GM19193 (cell line): ENCODE data around the gene SLMAP.

Source experiments
- POLR2A ChIP-seq: IDR thresholded peaks from 4 replicates; pipeline ENCODE4 v1.6.1; 2011; ENCODE audit not compliant: insufficient read depth, insufficient read length; ENCODE audit errors: extremely low read depth

SLMAP gene

DNA sequence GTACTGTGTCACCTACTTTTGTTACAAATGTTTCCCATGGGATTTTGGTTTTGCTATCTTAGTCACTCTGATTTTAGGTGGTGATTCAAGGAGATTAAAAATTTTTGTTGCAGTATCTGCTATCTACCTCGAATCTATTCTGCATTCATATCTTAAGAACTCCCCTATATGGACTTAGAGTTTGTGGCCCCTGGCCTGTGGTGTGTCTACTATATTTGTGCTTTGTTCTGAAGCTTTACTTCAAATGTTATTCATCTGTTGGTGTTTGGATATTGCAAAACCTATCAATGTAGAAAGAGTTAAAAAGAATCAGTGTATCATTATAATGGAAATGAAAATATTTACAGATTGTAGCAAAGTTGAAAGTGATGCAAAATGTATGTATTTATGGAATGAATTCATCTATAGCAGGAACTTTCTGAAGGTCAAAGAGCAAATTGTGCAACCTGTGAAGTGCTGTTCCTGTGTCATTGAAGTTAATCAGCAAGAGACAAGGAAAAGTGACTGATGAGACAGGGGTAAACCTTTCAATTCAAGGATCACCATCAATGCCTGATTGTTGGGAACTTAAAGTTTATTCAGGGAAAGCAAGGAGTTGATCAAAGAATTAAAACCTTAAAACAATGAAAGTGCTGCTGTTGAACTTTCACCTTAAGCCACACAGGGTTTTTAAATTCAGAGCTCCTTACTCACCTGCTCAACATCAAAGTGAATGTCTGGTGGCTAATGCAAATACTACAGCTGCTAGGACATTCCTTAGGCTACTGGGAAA, 71.0 kb downstream of the SLMAP start:
- TF ChIP-seq POLR2A, result no peak

DNA sequence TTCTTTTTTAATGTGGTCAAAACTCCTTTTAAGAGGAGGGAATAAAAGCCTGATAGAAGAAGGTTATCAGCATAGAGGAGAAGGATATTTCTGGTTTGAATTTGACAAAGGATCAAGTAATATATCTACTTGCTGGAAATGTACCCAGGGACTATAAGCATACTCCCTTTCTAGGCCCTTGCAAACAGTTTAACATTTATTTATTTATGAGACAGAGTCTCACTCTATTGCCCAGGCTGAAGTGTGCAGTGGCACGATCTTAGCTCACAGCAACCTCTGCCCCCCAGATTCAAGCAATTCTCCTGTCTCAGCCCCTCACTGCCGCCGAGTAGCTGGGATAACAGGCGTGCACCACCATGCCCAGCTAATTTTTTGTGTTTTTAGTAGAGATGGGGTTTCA, 71.6 kb downstream of the SLMAP start:
- TF ChIP-seq POLR2A, result no peak

DNA sequence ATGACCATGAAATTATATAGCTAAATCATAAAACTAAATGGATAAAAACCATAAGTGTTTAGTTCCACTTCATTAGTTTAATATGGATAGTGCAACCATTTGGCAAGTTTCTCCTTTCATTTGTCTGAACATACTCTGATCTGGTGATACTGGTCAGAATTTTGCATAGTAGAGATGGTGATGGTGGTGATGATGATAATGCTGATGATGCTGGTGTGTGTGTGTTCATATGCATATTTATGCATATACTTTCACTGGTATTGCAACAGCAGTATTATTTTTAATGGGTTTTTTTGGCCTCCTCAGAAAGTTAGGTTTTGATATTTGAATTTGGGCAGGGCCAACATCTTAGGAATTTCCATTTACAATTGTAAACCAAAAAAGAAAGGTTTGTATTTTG, 76.4 kb downstream of the SLMAP start:
- no peak for TF ChIP-seq POLR2A

DNA sequence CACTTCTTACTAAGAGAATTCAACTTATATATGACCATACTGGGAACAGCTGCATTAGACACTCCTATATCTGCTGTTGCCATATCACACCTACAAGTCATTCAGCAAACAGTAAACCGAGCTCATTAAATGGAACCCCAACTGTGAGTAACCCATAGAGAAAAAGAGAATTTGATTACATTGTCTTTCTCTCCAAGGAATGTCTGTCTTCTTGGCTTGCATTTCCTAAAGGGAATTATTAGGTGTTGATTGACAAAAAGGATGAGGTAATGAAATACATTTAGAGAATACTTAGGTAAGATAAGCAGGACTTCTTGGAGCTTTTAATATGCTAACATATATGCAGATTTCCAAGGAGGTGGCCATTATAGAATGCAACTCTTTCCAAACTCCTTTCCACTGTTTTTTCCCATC, 76.8 kb downstream of the SLMAP start:
- TF ChIP-seq POLR2A, result no peak

DNA sequence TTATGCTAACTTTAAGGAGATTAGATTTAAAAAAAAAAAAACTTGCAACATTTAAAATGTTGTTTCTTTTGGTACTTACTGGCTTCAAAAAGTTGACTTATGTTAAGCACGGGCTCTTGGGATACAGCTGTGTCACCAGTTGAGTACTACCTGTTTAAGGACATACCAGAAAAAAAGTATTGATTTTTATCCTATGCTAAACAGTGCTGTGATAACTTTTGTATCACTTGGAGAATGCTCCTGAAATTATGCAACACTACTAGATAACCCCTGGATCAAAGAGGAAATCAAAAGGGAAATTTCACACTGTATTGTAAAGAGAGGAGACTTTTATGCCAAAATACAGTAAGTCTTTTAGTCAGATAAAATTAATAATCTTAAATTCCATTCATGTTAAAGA, 77.7 kb downstream of the SLMAP start:
- no peak for TF ChIP-seq POLR2A

DNA sequence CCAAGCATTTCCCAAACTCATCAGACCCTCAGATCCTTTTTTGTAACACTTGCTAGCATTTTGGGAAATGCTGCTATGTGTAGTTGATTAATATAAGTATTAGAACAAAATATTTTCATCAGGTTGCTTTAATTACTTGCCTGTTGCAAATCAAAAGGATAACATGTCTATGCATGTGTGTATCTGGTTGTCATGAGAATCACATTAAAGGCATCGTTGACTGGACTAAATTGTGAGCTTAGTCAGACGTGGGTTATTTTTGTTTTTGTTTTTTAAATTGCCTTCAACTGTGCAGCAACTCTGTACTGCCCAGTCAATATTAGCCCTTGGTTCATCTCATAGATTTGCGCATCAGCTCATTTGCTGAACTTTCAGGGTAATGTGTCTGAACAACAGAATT, 81.6 kb downstream of the SLMAP start:
- no peak for TF ChIP-seq POLR2A

DNA sequence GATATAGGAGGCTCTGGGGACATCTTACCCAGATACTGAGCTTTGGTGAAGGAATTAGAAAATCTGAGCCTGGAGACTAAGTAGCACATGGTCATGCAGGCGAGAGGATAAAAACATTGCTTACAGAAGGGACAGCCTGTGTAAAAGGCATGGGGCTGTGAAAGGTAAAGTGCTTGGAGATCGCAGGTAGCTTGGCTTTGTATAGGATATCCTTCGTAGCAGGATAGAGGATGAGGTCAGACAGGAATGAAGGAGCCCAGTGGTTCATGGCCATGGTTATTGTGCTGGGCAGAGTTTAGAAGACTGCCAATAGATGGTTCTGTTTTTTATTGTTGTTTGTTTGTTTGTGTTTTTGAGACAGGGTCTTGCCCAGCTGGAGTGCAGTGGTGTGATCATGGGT, 82.5 kb downstream of the SLMAP start:
- no peak for TF ChIP-seq POLR2A

DNA sequence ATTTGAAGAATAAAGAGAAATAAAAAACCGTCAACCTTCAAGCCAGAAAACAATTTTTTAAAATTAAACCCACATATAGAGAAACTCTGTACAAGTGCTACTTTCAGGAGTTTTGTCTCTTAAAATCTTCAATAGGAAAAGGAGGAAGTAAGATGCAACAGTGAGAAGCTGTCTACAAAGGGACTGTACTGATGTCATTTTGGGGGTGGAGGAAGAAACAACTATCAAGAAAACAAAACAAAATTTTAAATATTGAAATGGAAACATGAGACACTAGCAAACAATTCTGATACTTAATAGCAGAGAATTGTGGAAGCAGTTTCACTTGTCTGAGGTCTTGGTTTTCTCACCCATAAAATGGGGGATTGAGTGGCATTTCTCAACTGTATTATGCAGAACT, 84.4 kb downstream of the SLMAP start:
- no peak for TF ChIP-seq POLR2A

DNA sequence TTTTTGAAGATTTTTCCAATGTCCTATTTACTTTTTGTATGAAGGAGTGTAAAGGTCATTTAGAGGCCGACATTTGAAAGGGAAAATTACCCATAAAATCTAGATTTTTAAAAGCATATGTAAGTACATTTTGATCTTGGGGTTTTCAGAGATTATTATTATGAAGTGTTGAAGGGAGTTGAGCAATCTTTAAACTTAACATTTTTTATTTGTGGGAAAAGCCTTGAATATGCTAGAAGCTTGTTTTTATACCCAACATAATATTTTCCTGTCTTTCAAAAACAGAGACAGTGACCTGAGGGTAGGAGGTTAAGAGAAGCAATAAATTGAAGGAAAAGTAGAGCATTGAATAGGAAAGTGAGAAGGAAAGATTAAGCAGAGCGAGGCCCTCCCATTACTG, 85.7 kb downstream of the SLMAP start:
- TF ChIP-seq POLR2A, result no peak

DNA sequence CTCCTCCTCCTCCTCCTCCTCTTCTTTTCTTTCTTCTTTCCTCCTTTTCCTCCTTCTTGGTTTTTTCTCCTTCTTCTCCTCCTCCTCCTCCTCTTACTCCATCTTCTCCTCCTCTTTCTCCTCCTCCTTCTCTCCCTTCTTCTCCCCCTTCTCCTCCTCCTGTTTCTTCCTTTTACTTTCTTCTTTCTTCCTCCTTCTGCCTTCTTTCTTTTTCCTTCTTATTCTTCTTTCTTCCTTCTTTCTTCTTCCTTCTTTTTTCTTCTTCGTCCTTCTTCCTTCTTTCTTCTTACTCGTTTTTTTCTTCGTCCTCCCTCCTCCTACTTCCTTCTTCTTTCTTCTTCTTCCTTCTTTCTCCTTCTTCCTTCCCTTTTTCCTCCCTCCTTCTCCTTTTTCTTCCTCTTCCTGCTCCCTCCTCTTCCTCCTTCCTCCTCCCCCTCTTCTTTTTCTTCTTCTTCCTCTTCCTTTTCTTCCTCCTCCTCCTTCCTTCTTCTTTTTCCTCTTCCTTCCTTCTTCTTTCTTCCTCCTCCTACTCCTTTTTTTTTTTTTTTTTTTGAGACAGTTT, 92.1 kb downstream of the SLMAP start:
- TF ChIP-seq POLR2A, result no peak

DNA sequence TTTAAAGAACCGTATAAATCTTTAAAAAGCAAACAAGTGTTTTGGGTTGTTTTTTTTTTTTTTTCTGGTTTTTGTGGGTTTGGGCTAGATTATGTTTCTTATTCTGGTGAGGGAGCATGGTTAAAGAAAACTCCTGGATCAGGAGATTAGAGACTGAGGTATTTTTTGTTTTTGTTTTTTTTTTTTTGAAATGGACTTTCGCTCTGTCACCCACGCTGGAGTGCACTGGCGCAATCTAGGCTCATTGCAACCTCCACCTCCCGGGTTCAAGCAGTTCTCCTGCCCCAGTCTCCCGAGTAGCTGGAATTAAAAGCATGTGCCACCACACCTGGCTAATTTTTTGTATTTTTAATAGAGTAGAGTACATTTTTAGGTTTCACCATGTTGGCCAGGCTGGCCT, 95.2 kb downstream of the SLMAP start:
- no peak for TF ChIP-seq POLR2A

DNA sequence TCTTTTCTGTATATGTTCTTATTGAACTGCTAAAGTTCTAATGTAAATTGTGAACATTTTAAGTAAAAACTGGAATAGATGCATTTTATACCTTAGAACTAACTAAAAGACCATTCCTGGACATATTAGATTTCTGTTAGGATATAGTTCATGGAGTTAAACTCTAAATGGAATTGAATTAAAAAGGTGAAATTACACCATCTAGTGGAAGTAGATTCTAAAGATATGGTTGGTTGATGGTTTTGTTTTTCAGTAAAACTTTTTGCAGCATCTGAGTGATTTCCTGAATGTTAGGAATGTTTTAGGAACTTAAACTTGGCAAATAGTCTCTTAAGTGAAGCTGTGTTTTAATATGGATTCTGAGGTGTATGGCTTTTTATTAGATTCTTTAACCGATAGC, 96.8 kb downstream of the SLMAP start:
- no peak for TF ChIP-seq POLR2A

DNA sequence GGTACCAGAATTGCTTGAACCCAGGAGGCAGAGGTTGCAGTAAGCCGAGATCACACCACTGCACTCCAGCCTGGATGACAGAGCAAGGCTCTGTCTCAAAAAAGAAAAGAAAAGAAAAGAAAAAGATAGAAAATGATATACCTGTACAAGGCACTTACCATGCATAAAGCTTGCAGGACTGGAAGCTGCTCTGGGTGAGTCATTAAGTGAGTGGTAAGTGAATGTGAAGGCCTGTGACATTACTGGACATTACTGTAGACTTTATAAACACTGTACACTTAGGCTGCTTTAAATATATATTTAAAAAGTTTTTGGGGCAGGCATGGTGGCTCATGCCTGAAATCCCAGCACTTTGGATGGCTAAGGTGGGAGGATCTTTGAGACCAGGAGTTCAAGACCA, 99.2 kb downstream of the SLMAP start:
- no peak for TF ChIP-seq POLR2A

DNA sequence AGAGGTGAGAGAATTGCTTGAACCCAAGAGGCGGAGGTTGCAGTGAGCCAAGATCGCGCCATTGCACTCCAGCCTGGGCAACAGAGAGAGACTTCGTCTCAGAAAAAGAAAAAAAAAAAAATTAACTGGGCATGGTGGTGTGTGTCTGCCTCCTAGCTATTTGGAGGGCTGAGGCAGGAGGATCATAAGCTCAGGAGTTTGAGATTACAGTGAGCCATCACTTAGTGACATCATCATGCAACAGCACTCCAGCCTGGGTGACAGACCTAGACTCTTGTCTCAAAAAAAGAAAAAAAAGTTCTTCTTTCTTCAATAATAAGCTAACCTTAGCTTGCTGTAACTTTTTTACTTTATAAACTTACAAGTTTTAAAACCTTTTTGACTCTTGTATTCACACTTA, 99.8 kb downstream of the SLMAP start:
- TF ChIP-seq POLR2A, result no peak

DNA sequence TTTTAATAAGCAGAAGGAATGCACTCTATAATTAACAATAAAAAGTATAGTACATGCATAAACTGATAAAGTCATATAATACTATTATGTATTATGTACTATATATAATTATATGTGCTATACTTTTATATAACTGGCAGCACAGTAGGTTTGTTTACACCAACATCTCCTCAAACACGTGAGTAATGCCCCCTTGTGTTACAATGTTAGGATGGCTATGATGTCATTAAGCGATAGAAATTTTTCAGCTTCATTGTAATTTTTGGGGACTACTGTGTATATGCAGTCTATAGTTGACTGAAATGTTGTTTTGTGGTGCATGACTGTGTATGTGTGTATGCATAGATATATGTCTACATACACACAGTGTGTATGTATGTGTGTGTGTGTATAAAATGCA, 100.6 kb downstream of the SLMAP start:
- TF ChIP-seq POLR2A, result no peak

DNA sequence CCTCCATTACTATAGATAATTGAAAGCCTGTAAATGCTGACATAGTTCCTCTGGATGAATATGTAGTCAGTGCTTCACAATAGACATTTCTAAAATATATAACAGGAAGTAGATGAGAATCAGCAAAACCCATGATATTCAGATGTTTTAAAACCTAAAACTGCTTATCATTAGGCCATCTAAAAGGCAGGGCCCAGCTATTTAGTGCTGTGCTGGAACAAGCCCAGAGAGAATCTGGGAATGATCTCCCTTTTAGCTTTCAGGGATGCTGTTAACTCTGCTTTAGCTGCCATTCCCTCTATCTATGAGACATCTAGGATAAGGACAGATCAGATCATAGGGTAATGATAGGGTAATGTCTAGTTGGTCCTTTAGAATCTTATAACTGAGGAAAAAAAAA, 106.8 kb downstream of the SLMAP start:
- TF ChIP-seq POLR2A, result no peak

DNA sequence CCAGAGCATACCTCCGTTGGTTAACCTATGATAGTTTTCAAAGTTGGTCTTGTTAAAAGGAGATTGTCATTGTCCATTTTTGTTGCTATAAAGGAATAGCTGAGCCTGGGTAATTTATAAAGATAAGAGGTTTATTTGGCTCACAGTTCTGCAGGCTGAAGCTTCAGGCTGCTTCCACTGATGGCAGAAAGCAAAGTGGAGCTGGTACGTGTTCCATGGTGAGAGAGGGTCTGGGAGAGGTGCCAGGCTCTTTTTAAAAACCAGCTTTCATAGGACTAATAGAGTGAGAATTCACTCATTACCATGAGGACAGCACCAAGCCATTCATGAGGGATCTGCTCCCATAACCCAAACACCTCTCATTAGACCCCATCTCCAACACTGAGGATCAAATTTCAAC, 107.3 kb downstream of the SLMAP start:
- no peak for TF ChIP-seq POLR2A

DNA sequence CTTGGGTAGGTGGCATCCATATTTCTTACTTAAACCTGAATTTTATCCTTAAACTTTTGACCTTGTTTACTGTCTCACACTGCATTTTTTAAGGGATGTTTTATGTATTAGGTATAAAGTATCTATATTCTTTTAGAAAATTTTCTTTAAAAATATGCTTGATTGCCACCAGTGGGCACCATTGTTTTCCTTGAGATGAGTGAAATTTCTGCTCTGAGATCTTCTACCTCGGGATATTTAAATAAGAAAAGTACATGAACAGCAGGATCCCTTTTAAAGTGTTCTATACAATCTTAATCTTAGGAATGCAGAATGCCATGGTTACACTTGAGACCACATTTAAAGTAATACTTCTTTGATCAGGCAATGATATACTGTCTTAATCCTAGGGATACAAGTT, 108.7 kb downstream of the SLMAP start:
- TF ChIP-seq POLR2A, result no peak

DNA sequence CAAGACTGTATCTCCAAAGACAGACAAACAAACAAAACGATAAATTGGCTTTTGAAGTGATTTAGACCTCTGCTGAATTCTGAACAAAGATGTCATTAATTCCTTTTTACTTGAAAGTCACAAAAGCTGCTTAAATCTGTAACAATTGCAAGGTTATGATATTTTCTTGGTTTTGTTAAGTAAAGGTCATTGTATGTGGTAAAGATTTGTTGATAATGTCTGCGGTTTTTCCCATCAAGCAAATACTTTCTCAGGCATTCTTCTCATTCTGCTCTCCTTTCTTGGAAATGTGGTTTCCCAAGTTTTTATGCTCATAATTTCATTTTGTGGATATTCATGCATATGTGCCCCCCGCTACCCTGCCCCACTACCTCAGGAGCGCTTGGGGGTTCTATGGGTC, 116.5 kb downstream of the SLMAP start:
- no peak for TF ChIP-seq POLR2A
